ENCODE results near the gene IGSF6. TPM values are rescaled to one million over a fixed set of nuclear protein-coding genes. Genes with fewer than 3 reads are reported as not detected.

Gene IGSF6
- total RNA-seq, 4 donors from 2014 or later, result 0.30 to 0.71 (median 0.51) TPM

- no peak overlapping the region for H3K4me3 ChIP-seq (ENCODE audit: low read depth, poor library complexity, severe bottlenecking)
- DNase-seq (ENCODE audit: low spot score in 2 of 2), result no peak
- TF ChIP-seq CTCF (IDR thresholded peaks at IDR 0.05), result no peak
- TF ChIP-seq POLR2A (IDR thresholded peaks at IDR 0.05), result no peak
- WGBS, 2 donors, result 90 to 91% methylated on average over 12 of the region's 12 CpGs
- intact Hi-C loops (cut with DNase I; ENCODE audit: low total_unique reads), result no loop called here
Measured at GRCh38 chr16:21598206-21598605, 54.2 kb downstream of the IGSF6 start.

- TF ChIP-seq CTCF (IDR thresholded peaks at IDR 0.05), result no peak
- TF ChIP-seq POLR2A (IDR thresholded peaks at IDR 0.05), result no peak
- no peak for DNase-seq (ENCODE audit: low spot score in 2 of 2)
- WGBS, 2 donors, result 54 to 79% methylated on average over 2 of the region's 2 CpGs
- H3K4me3 ChIP-seq (ENCODE audit: low read depth, poor library complexity, severe bottlenecking), result no peak overlapping the region
- intact Hi-C loops (cut with DNase I; ENCODE audit: low total_unique reads), result no loop called here
Measured at GRCh38 chr16:21597561-21598030, 54.8 kb downstream of the IGSF6 start.

- TF ChIP-seq CTCF (IDR thresholded peaks at IDR 0.05), result no peak
- TF ChIP-seq POLR2A (IDR thresholded peaks at IDR 0.05), result no peak
- 63 to 74% methylated on average over 7 of the region's 7 CpGs for WGBS, 2 donors
- no peak for DNase-seq (ENCODE audit: low spot score in 2 of 2)
- no peak overlapping the region for H3K4me3 ChIP-seq (ENCODE audit: low read depth, poor library complexity, severe bottlenecking)
- intact Hi-C loops (cut with DNase I; ENCODE audit: low total_unique reads), result no loop called here
Measured at GRCh38 chr16:21593530-21594289, 58.7 kb downstream of the IGSF6 start.

GRCh38 chr16:21592191-21592590, 60.2 kb downstream of the IGSF6 start:
- WGBS, 2 donors, result 89 to 91% methylated on average over 9 of the region's 9 CpGs
- intact Hi-C loops (cut with DNase I; ENCODE audit: low total_unique reads), result no loop called here
- no peak overlapping the region for H3K4me3 ChIP-seq (ENCODE audit: low read depth, poor library complexity, severe bottlenecking)
- DNase-seq (ENCODE audit: low spot score in 2 of 2), result no peak
- TF ChIP-seq CTCF (IDR thresholded peaks at IDR 0.05), result no peak
- no peak for TF ChIP-seq POLR2A (IDR thresholded peaks at IDR 0.05)

GRCh38 chr16:21590796-21591195, 61.6 kb downstream of the IGSF6 start:
- DNase-seq (ENCODE audit: low spot score in 2 of 2), result no peak
- H3K4me3 ChIP-seq (ENCODE audit: low read depth, poor library complexity, severe bottlenecking), result no peak overlapping the region
- intact Hi-C loops (cut with DNase I; ENCODE audit: low total_unique reads), result no loop called here
- TF ChIP-seq CTCF (IDR thresholded peaks at IDR 0.05) (no peak), POLR2A (IDR thresholded peaks at IDR 0.05) (no peak)
- 60 to 65% methylated on average over 2 of the region's 2 CpGs for WGBS, 2 donors

- intact Hi-C loops (cut with DNase I; ENCODE audit: low total_unique reads), result no loop called here
- WGBS, 2 donors, result 67 to 77% methylated on average over 2 of the region's 2 CpGs
- no peak for TF ChIP-seq POLR2A (IDR thresholded peaks at IDR 0.05)
- TF ChIP-seq CTCF (IDR thresholded peaks at IDR 0.05), result no peak
- no peak overlapping the region for H3K4me3 ChIP-seq (ENCODE audit: low read depth, poor library complexity, severe bottlenecking)
- DNase-seq (ENCODE audit: low spot score in 2 of 2), result no peak
Measured at GRCh38 chr16:21590287-21590686, 62.1 kb downstream of the IGSF6 start.

Measured in lower leg skin (tissue), 4 donors.